ENCODE data around the gene GCNT2.
A peak's percentile ranks its signal among the peaks of the same experiment; 100 is the strongest.
"Not testable (repeated sequence)": the region's sequence is repeated elsewhere in the genome, so short reads cannot be mapped to it uniquely, and the experiment has no call there.

The GCNT2 gene

GRCh38 chr6:10547809-10548208, 26.7 kb downstream of the GCNT2 start:
- no peak for DNase-seq (ENCODE audit: low read depth)

- DNase-seq (ENCODE audit: low read depth): no peak
Measured at GRCh38 chr6:10550764-10551163, 29.6 kb downstream of the GCNT2 start.

- no peak for DNase-seq (ENCODE audit: low read depth)
Measured at GRCh38 chr6:10552270-10552810, 31.2 kb downstream of the GCNT2 start.

DNA sequence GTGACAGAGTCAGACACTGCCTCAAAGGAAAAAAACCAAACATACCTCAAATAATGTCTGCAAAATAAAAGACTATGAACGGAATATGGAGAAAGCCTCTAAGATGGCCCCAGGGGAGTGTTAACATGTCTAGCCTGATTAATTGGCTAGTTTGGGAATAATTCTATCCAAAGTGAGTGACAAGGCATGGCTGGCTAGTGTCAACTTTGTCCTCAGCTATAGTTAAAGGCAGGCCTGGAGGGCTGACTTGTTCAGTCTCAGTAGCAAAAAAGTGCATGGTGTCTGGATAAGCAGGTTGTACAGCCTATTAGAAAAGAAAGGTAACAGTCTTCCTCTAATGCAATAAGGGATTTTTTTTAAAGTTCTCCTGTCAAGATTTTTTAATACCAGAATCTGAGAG, 32.7 kb downstream of the GCNT2 start:
- DNase-seq (ENCODE audit: low read depth): no peak

- no peak for DNase-seq (ENCODE audit: low read depth)
Measured at GRCh38 chr6:10554826-10555225, 33.7 kb downstream of the GCNT2 start.

GRCh38 chr6:10555625-10556309, 34.6 kb downstream of the GCNT2 start:
- peak; percentile 53 for DNase-seq (ENCODE audit: low read depth)

DNA sequence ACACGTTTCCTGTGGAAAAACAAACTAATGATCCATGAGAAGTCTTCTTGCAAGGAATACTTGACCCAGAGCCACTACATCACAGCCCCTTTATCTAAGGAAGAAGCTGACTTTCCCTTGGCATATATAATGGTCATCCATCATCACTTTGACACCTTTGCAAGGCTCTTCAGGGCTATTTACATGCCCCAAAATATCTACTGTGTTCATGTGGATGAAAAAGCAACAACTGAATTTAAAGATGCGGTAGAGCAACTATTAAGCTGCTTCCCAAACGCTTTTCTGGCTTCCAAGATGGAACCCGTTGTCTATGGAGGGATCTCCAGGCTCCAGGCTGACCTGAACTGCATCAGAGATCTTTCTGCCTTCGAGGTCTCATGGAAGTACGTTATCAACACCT, 35.4 kb downstream of the GCNT2 start:
- DNase-seq (ENCODE audit: low read depth): no peak

DNA sequence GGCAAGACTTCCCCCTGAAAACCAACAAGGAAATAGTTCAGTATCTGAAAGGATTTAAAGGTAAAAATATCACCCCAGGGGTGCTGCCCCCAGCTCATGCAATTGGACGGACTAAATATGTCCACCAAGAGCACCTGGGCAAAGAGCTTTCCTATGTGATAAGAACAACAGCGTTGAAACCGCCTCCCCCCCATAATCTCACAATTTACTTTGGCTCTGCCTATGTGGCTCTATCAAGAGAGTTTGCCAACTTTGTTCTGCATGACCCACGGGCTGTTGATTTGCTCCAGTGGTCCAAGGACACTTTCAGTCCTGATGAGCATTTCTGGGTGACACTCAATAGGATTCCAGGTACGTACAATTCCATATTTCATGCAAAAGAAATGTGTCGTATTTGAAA, 35.8 kb downstream of the GCNT2 start:
- no peak for DNase-seq (ENCODE audit: low read depth)

GRCh38 chr6:10557913-10558312, 36.8 kb downstream of the GCNT2 start:
- DNase-seq (ENCODE audit: low read depth): no peak

DNA sequence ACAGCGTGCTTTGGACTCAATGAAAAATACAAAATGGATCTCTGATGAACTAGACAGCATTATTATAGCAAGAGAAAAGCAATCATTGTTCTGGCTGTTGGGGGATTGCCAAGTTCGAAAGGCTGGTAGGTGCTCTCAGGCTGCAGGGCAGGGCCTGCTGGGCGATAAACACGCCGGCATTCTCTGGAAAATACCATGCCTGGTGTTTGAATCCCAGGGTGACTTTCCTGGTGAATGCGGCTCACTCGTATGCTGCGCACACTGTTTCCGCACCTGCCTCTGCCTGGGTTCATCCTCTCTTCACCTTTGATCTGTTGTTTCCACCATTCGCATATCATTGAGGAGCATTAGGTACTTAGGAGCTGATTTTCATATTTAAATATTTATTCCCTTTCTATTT, 37.4 kb downstream of the GCNT2 start:
- no peak for DNase-seq (ENCODE audit: low read depth)

GRCh38 chr6:10559522-10560152, 38.5 kb downstream of the GCNT2 start:
- no peak for DNase-seq (ENCODE audit: low read depth)

DNA sequence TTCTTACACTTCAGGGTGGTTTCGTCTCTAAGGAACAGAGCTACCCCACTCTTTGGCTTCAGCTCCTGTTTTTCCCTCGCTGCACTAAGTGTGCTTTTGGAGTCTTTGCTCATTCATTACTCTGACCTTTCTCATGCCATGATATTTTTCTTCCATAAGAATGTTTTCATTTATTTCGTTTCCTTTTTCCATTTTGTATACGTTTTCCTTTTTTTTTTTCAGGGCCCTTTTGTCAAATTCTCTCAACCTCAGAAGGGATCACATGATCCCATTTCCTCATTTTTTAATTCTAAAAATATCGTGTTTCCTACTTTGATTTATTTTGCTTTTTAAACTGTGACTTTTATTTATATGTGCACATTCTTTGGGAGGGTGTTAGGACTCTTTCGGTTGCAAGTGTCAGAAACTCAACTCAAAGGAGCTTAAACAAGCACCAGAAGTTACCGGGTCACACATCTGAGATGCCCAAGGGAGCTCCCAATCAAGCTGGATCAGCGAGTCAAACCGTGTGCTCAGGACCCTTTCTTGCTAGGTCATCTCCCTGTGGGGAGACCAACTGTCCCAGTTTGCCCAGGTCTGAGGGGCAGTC, 40.6 kb downstream of the GCNT2 start:
- no peak for DNase-seq (ENCODE audit: low read depth)

DNA sequence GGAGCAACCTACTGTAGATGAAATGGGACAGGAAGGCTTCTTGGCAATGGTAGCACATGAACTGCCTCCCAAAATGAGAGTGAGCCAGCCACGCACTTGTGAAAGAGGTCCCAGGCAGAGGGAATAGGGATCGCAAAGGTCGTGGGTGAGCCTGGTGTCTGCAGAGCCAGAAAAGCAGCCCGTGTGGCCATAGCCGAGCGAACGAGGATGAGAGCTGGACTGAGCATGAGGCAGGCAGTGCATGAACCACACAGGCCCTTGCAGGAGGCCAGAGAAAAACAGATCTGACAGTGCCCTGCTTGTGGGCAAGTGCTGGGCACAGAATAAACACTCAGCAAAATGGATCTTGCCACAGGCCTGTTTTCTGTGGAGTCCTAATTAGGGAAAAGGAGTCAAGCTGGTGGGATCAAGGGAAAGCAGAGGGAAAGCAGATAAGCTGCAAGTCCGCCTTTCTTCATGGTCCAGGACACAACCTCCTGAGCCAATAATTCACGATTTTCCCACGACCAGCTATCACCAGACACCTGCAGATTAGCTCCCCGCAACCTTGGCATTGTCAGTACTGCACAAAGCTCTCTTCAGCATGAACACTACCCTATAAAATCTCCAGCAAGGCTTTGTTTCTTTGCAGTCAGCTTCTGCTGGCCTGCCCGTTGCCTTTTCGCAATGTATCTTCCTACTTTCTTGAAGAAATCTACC, 44.0 kb downstream of the GCNT2 start:
- no peak for DNase-seq (ENCODE audit: low read depth)

DNA sequence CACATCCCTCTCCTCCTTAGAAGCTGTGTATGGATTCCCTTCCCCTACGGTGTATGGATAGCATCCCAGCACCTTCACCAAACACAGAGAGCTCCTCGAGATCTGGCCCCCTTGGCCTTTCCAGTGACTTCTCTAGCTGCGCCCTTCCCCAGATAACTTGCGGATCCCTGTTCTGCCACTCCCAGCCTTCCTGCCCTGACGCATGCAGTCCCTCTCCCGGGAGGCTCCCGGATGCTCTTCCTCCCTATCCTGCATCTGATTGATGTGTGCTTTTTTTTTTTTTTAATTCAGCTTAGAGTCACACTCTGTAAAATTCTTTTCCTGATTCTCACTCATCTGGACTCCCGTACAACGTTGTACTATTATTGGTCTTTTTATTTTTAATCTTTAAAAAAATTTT, 44.8 kb downstream of the GCNT2 start:
- no peak for DNase-seq (ENCODE audit: low read depth)

- no peak for DNase-seq (ENCODE audit: low read depth)
Measured at GRCh38 chr6:10567256-10568026, 46.3 kb downstream of the GCNT2 start.

DNA sequence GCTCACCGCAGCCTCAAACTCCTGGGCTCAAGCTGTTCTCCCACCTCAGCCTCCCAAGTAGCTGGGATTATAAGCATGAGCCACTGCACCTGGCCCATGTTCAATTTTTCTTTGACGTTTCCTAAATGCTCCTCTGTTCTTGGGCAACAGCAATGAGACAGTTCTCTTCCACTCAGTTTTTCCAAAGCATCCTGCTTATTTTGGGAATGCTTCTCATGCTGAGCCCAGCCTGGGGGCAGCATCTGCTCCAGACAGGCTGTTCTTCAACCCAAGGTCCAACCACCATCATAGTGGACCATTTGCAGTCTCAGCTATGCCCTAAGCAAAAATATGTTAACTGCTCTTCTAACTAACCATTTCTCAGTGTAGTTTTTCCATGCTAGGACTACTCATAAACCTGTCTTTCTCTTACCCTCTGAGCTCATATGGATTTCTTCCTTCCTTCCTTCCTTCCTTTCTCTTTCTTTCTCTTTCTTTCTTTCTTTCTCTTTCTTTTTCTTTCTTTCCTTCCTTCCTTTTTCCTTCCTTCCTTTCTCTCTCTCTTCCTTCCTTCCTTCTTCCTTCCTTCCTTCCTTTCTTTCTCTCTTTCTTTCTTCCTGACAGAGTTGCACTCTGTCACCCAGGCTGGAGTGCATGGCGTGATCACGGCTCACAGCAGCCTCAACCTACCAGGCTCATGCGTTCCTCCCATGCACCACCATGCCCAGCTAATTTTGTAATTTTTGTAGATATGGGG, 48.4 kb downstream of the GCNT2 start:
- DNase-seq (ENCODE audit: low read depth): peak; percentile 6

- not testable (repeated sequence) for DNase-seq (ENCODE audit: low read depth)
Measured at GRCh38 chr6:10575519-10575918, 54.4 kb downstream of the GCNT2 start.

DNA sequence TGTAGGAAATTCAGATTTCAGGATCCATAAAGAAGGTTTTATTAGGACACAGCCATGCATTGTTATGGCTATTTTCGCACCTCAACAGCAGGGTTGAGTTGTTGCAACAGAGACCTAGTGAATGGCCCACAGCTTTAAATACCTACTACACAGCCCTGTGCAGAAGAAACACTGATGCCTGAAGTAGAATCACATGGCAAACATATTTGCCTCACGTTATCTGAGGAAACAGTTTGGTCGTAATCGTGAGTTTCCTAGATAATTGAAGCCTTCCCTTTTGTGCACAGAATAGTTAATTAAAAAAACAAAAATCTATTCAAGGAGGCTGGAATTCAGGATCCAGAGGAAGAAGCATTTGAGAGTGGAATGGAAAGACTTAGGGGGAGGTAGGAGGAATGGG, 55.1 kb downstream of the GCNT2 start:
- DNase-seq (ENCODE audit: low read depth): no peak

DNA sequence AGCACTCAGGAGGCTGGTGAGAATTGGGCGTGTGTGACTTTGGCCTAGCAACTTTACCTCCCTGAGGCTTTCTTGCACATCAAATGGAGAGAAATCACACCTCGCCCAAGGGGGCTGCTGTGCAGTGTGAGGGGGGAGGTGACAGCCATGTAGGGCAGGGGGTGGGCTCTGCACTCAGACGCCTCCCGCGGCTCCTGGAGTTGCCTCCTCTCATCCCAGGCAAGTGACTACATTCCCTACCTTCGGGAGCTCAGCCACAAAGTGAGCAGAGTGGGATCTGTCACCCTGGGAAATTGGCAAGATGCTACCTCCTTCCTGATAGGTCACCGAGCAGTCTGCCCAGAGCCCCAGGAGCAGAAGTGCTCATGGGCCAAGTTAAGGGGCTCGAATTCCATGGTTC, 56.0 kb downstream of the GCNT2 start:
- no peak for DNase-seq (ENCODE audit: low read depth)

- DNase-seq (ENCODE audit: low read depth): no peak
Measured at GRCh38 chr6:10578723-10579122, 57.6 kb downstream of the GCNT2 start.

GRCh38 chr6:10579803-10580202, 58.7 kb downstream of the GCNT2 start:
- no peak for DNase-seq (ENCODE audit: low read depth)
